Limb (tissue), 2 donors: ENCODE measurements around the gene CHD1L.
A peak's percentile ranks its signal among the peaks of the same experiment; 100 is the strongest.
"Not testable (repeated sequence)": the region's sequence is repeated elsewhere in the genome, so short reads cannot be mapped to it uniquely, and the experiment has no call there.

ENCODE experiments used
- DNase-seq, 2 donors: peaks; one replicate each; pipeline ENCODE4 v3.0.0-alpha.2; 2016; ENCODE audit errors: extremely low spot score in 2 of 2

CHD1L gene

DNA sequence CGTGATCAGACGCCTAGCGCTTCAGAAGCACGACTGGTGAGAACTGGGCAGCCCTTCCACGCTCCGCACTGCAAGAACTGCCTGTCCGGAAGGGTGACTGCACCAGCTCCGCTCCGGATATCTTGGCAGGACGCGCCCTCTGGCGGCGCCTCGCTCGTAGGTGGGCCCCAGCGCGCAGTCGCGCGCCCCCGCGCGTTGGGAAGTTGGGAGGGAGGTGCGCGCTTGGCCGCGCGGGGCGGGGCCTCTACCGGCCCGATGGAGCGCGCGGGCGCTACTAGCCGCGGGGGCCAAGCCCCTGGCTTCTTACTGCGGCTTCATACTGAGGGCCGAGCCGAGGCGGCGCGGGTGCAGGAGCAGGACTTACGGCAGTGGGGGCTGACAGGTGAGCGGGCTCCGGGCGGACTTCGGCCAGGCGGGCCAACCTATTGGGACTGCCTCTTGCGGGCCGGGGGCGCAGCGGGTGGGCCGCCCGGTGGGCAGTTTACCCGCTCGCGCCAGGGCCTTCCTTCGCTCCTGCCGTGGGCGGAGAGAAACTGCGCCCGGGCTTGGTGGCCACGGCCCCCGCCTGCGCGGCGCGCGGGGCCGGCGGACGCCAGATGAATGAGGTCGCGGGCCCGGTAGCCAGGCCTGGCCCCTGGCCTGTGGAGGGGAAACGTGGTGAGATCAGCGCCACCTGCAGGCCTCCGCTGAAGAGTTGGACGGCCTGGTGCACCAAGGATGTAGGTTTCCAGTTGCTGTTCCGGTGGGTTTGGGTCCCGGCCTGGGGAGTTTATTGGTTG is at the start of gene CHD1L:
CHD1L (plus strand) TSS at position 236 of the 779 bp plus-strand sequence; CDS start at position 256, 20 bp downstream.
- peak; percentile 96 for DNase-seq

DNA sequence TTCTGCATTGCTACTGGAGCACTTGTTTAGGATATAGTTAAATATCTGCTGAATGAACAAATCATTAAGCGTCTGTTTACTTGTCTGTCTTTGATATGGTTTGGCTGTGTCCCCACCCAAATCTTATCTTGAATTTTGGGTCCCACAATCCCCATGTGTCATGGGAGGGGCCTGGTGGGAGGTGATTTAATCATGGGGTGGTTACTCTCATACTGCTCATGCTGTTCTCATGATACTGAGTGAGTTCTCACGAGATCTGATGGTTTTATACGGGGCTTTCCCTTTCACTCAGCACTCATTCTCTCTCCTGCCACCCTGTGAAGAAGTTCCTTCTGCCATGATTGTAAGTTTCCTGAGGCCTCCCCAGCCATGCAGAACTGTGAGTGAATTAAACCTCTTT is 45.2 kb upstream of the CHD1L start:
- not testable (repeated sequence) for DNase-seq

DNA sequence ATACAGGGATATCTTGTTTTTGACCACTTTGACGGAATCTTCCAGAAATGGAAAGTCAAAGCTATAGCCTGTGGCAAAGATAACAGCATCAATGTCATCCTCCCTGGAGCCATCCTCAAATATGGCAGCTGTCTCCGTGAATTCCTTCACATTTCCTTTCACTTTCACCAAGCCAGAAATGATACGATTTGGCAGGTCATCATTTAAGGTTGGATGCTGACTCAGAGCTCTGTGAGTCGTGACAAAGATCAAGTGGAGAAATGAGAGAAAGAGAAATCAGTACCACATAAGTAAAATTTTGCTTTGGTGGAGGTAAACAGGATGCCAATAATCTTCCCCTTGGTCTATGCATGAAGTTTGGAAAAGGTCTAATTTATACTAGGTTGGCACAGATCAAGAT is 41.2 kb upstream of the CHD1L start:
- DNase-seq: no peak

DNA sequence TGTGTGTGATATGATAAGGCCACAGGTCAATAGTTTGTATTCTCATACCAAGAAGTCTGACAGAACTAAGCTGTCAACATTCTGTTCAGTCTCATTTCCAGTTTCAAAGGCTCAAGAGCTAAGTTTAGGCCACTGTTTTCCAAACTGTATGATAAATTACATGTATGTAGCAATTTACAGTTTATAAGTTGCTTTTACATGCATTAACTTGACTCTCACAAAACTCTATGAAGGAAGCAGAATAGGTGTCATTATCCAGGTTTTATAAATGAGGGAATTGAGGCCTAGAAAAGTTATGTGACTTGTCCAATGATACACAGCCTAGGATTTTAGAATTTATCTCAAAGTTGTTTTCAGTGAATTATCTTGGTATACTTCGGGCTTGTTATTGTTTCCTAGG is 40.7 kb upstream of the CHD1L start:
- no peak for DNase-seq

DNA sequence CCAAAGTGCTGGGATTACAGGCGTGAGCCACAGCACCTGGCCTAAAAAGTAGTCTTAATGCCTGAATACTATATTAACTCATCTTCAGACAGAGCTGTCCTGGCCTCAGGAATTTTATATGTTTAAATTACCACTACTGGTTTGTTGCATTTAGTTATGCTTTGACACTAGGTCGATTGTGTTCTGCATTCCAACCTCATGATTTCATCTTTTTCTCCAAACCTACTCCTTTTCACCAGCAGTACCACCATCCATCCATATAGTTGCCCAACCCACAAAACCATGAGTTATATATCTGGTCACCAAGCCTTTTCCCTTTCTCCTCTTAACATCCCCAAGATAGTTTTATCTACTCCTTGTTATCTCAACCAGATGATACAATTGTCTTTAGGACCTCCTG is 39.9 kb upstream of the CHD1L start:
- DNase-seq: no peak

- no peak for DNase-seq
These were observed 38.4 kb upstream of the CHD1L start for GRCh38 chr1:147204080-147204479.

DNA sequence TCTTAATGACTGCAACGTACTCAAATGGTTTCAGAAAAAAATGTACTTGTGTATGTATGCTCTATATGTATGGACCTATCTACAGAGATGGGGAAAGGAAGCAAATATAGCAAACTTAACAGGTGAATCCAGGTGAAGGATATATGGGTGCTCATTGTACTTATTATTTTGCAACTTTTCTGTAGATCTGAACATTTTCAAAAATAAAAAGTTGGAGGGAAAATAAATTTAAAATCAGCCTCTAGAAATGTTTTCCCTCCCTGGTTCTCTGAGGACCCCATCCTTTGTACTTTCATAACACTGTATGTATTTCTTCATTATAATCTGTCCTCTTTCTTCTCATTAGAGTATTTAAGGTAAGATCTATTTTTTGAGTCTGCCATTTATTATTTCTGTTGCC is 35.3 kb upstream of the CHD1L start:
- DNase-seq: no peak

- no peak for DNase-seq
These were observed 33.9 kb upstream of the CHD1L start for GRCh38 chr1:147208619-147209018.

- DNase-seq: no peak
These were observed 32.4 kb upstream of the CHD1L start for GRCh38 chr1:147209825-147210821.

DNA sequence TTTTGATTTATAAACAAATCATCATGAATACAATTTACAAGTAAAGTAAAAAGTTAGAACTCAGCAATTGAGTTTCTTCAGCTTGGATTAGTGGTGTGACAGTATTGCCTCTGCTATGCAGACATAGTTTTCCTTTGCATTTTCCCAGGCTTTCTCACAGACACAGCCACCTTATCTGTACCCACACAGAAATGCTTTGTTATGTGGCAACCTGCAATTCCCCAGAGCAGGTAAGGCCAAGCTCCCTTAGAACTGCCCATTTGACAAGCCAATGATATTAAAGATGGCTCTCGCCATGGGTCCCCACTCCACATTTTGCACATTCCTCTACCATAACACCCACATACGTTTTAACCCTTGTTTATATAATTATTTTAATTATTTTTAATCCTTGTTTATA is 31.5 kb upstream of the CHD1L start:
- DNase-seq: no peak

GRCh38 chr1:147211577-147211976 is 30.9 kb upstream of the CHD1L start:
- no peak for DNase-seq

DNA sequence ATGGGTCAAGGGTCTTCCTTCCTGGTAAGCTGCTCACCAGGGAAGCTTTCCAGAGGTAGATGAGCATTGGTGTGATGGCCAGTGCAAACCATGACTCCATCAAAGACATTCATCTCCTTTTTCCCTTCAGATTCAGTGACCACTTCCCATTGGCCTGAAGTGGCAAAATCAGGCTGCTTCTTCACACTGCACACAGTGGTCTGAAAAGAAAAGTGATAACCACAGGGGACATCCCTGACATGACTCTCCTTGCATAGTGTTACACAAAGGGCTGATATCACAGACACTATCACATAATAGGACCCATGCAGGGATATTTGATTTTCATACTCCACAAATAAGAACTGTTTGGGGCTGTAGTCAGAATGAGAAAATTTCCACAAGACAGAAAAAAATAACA is 29.2 kb upstream of the CHD1L start:
- DNase-seq: no peak

DNA sequence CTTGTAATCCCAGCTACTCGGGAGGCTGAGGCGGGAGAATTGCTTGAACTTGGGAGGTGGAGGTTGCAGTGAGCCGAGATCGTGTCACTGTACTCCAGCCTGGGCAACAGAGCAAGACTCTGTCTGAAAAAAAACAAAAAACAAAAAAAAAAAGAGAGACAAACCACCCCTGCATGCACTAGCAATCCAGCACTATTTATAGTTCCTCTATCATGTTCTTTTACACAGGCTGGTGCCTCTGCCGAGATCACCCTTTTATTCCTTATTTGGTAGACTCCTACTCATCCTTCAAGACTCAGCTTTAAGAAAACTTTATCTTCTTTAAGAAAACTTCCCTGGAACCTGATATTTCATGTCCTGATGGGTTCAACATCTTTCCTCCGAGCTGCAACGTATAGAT is 28.2 kb upstream of the CHD1L start:
- no peak for DNase-seq

DNA sequence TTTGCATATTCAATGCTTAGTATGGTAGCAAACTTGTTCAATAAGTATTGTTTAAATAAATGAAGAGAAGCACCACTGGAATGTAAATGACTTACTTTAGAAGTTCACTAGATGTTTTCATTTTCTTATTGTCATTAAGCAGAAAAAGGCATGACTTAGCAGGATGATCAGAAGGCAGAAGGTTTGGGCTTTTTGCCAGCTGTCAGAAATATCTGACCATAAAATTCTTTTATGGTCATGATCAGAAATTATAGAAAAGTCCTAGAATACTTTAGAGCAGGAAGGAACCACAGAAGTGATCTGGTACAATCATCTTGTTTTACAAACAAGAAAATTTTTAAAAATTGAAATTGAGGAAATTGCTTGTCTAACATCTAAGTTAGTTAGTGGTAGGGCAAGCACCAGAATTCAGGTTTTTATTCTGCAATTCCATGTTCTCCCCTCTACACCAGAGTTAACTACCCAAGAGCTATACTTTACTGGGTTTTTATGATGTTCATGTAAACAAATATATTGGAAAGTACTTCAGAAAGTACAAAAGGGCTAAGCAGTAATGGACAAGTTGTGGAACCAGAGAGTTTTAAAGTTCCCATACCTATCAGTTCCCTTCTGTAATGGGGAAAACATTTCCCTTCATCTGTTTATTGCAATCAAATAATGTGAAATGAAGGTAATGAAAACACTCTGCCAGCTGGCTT is 27.5 kb upstream of the CHD1L start:
- DNase-seq: no peak

- DNase-seq: no peak
These were observed 27.0 kb upstream of the CHD1L start for GRCh38 chr1:147215540-147215916.

- DNase-seq: no peak
These were observed 26.4 kb upstream of the CHD1L start for GRCh38 chr1:147216124-147216523.

DNA sequence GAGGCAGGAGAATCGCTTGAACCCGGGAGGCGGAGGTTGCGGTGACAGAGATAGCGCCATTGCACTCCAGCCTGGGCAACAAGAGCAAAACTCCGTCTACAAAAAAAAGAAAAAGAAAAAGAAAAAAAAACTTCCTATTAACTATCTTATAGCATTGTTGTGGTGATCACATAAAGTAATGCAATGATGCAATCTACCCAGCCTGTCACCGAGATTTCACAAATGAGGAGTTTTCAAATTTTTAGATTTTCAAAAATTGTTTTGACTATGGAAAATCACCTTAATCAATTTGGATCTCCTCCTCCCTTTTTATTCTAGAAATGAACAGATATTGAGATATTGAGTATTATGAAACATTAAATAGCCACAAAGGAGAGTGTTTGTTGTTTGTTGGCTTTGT is 25.3 kb upstream of the CHD1L start:
- no peak for DNase-seq

DNA sequence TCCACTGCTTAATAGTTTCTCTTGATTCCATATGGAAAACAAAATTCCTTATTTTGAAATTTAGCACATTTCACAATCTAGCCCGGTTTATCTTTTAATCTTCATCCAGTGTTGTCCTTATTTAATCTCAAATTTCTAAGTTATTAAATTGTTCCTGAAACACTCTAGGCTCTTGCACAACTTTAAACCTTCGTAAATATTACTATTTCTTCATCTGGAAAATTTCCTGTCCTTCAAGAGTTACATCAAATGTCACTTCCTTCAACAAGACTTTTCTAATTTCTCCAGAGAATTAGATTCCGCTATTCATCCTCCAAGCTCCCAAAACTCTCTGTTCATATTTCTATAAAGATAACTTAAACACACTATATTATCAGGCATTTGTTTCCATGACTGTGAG is 23.9 kb upstream of the CHD1L start:
- DNase-seq: no peak

DNA sequence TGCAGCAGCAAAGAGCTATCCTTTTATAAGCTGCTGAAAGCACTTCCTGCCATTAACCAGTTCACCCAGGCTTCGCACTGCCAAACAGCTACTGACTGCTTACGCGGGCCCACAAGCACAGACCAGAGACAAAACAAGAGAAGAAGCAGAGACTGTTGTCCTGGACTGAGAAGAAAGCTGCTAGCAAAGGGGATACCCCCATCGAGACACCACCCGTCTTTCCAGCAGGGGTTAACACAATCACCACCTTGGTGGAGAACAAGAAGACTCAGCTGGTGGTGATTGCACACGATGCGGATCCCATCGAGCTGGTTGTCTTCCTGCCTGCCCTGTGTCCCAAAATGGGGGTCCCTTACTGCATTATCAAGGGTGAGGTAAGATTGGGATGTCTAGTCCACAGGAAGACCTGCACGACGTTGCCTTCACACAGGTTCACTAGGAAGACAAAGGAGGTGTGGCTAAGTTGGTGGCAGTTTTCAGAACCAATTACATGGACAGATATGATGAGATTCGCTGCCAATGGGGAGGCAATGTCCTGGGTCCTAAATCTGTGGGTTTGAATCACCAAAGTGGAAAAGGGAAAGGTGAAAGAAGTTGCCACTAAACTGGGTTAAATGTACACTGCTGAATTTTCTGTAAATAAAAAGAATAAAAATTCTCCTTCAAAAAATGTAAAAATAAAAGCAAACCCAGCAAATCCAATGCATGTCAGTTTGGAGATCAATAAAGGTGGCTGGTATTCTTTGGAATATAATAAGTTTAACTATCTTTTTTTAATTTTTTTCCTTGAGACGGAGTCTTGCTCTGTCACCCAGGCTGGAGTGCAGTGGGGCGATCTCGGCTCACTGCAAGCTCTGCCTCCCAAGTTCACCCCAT is 18.5 kb upstream of the CHD1L start:
- DNase-seq: no peak

DNA sequence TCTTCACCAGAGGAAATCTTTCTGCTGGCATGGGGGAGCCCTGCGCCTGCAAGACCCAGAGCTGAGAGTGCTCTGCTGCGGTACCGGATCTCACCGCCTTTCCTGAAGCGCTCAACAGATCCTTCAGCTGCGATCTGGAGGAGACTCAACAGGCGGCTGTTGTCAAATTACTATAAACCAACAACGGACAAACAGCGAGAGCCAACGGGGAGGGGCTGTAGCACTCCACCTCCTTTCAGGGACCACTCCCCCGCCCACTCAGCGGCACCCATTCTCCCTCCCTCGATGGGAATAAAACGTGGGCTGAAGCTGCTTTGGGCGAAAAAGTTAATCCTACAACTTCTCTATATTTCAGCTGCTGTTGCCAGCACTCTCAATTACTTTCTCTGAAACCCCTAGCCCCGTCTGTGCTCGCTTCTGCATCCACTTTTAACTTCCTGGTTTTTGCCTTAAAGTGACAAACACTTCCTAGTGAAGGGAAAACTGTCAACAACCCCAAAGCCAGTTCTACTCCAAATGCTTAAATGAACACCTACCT is 17.2 kb upstream of the CHD1L start, which contains the start of gene FMO5:
FMO5 (minus strand) TSS at position 147 of the 538 bp plus-strand sequence. CDS start 310 bp downstream, outside the sequence.
- DNase-seq: peak; percentile 55 to 66
